Left ventricle myocardium inferior (tissue), 1 donor: ENCODE data around the gene C3orf33. TPM values are rescaled to one million over a fixed set of nuclear protein-coding genes. Genes with fewer than 3 reads are reported as not detected.

Source experiments
- DNase-seq: peaks from one replicate; pipeline ENCODE4 v3.0.0-alpha.2; 2020
- H3K27ac ChIP-seq: fragments of 200-600 bp; replicated peaks from 2 replicates; pipeline ENCODE4 v1.8.0; 2021
- H3K27me3 ChIP-seq: fragments of 200-600 bp; 2 replicates; pipeline ENCODE4 v1.8.0; 2021; ENCODE audit warnings: low read depth
- H3K36me3 ChIP-seq: fragments of 200-600 bp; 2 replicates; pipeline ENCODE4 v1.8.0; 2021
- H3K4me1 ChIP-seq: fragments of 200-600 bp; 2 replicates; pipeline ENCODE4 v1.8.0; 2021
- H3K4me3 ChIP-seq: fragments of 200-600 bp; 2 replicates; pipeline ENCODE4 v1.8.0; 2021; ENCODE audit warnings: mild to moderate bottlenecking, moderate library complexity
- H3K9me3 ChIP-seq: fragments of 200-600 bp; replicated peaks from 2 replicates; pipeline ENCODE4 v1.8.0; 2021
- CTCF ChIP-seq: fragments of 200-600 bp; IDR thresholded peaks from 2 replicates; pipeline ENCODE4 v1.8.0; 2021; ENCODE audit warnings: antibody characterized with exemption, mild to moderate bottlenecking, borderline replicate concordance
- intact Hi-C: fragments of 100-400 bp; cut with micrococcal nuclease; formaldehyde crosslinking; loops from one replicate; pipeline ENCODE4 v1.11.0; 2022
- total RNA-seq: library from RNA; stranded (reverse); fragmentation: NEBNext Ultra II Directional; extraction: Animal tissue kit (Norgen Biotek cat#: 25700); gene quantifications from one replicate; pipeline ENCODE4 v1.2.1, GENCODE V29; 2021
- donor health status: DM: no; HTN: yes; CAD: no; lungs with severe emphysema.

Gene C3orf33
- total RNA-seq, 1 donor from 2014 or later: 6.6 TPM

- Histone ChIP-seq H3K9me3 (peaks cover 11% of the 10 kb centered on the region), H3K27ac (no peak overlapping the region), H3K4me1 (no peaks in the 10 kb centered on the region), H3K4me3 (no peak overlapping the region), H3K36me3 (peaks cover 22% of the 10 kb centered on the region), H3K27me3 (no peaks in the 10 kb centered on the region)
- no peak for DNase-seq
- intact Hi-C loops: no loop called here
- no peak for TF ChIP-seq CTCF
Measured at GRCh38 chr3:155791190-155791589, 14.9 kb downstream of the C3orf33 start.

GRCh38 chr3:155790272-155790925 is 15.7 kb downstream of the C3orf33 start:
- intact Hi-C loops: no loop called here
- Histone ChIP-seq H3K36me3 (peaks cover 22% of the 10 kb centered on the region), H3K4me3 (no peak overlapping the region), H3K27ac (no peak overlapping the region), H3K27me3 (no peaks in the 10 kb centered on the region), H3K4me1 (no peaks in the 10 kb centered on the region), H3K9me3 (peaks cover 11% of the 10 kb centered on the region)
- DNase-seq: no peak
- TF ChIP-seq CTCF: no peak

- H3K4me3 ChIP-seq: no peak overlapping the region
- no peak overlapping the region for H3K27ac ChIP-seq
- H3K27me3 ChIP-seq: no peaks in the 10 kb centered on the region
- peaks cover 30% of the 10 kb centered on the region for H3K36me3 ChIP-seq
- intact Hi-C loops: no loop called here
- peaks cover 26% of the 10 kb centered on the region for H3K9me3 ChIP-seq
- no peaks in the 10 kb centered on the region for H3K4me1 ChIP-seq
- no peak for DNase-seq
- no peak for TF ChIP-seq CTCF
Measured at GRCh38 chr3:155785662-155786295, 20.3 kb downstream of the C3orf33 start.

GRCh38 chr3:155782390-155782953 is 23.6 kb downstream of the C3orf33 start:
- peaks cover 26% of the 10 kb centered on the region for H3K9me3 ChIP-seq
- no peak for DNase-seq
- H3K27me3 ChIP-seq: no peaks in the 10 kb centered on the region
- no peak overlapping the region for H3K4me3 ChIP-seq
- intact Hi-C loops: no loop called here
- TF ChIP-seq CTCF: no peak
- no peaks in the 10 kb centered on the region for H3K4me1 ChIP-seq
- H3K36me3 ChIP-seq: peaks cover 34% of the 10 kb centered on the region
- no peak overlapping the region for H3K27ac ChIP-seq

GRCh38 chr3:155780291-155780690 is 25.8 kb downstream of the C3orf33 start:
- Histone ChIP-seq H3K27me3 (no peaks in the 10 kb centered on the region), H3K4me1 (no peaks in the 10 kb centered on the region), H3K4me3 (no peak overlapping the region), H3K9me3 (peaks cover 26% of the 10 kb centered on the region), H3K27ac (no peak overlapping the region), H3K36me3 (peaks cover 34% of the 10 kb centered on the region)
- no peak for DNase-seq
- no peak for TF ChIP-seq CTCF
- intact Hi-C loops: no loop called here
